Lower leg skin (tissue), 3 donors: ENCODE measurements around the gene COL27A1.

Experiments used
- POLR2A ChIP-seq, 2 donors: fragments of 450-650 bp; IDR thresholded peaks; one replicate each; pipeline ENCODE4 v1.6.1; 2016 to 2017; ENCODE audit warnings: antibody characterized with exemption in 2 of 2, mild to moderate bottlenecking in 1 of 2, moderate library complexity in 1 of 2
- TF ChIP-seq, protein P1 (sequence below), 3 donors: fragments of 450-650 bp; IDR thresholded peaks; one replicate each; pipeline ENCODE4 v1.5.1; 2016; ENCODE audit warnings: antibody characterized with exemption in 3 of 3, mild to moderate bottlenecking in 3 of 3, moderate library complexity in 2 of 3

DNA sequence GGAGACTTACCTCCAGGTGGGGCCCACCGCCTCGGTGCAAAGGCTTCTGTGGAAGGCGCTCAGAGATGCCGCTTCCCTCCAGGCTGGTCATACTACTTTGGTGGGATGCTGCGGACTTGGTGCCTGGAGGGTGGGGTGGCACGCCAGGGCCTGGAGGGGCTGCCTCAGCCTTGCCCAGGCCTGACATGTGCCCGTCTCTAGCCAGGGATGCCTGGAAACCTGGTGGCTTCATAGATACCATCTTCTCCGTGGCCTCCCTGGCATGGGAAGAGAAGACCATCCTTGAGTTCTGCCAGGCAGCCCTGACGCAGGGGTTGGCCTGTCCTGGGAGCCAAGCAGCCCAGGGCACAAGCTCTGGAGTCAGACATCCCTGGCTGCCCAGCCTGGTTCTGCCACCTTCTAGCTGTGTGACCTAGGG, 202.6 kb downstream of the COL27A1 start:
- TF ChIP-seq POLR2A (IDR thresholded peaks at IDR 0.05), result no peak
- TF ChIP-seq, protein P1, sequence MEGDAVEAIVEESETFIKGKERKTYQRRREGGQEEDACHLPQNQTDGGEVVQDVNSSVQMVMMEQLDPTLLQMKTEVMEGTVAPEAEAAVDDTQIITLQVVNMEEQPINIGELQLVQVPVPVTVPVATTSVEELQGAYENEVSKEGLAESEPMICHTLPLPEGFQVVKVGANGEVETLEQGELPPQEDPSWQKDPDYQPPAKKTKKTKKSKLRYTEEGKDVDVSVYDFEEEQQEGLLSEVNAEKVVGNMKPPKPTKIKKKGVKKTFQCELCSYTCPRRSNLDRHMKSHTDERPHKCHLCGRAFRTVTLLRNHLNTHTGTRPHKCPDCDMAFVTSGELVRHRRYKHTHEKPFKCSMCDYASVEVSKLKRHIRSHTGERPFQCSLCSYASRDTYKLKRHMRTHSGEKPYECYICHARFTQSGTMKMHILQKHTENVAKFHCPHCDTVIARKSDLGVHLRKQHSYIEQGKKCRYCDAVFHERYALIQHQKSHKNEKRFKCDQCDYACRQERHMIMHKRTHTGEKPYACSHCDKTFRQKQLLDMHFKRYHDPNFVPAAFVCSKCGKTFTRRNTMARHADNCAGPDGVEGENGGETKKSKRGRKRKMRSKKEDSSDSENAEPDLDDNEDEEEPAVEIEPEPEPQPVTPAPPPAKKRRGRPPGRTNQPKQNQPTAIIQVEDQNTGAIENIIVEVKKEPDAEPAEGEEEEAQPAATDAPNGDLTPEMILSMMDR (IDR thresholded peaks at IDR 0.05), result no peak
